CD4-positive, alpha-beta T cell (primary cell): Measurements from ENCODE around the gene PPP1R13B. TPM values are rescaled to one million over a fixed set of nuclear protein-coding genes. Genes with fewer than 3 reads are reported as not detected.

Source experiments
- ATAC-seq: fragments of 200-7000 bp; cut with Tn5 transposase; one replicate; pipeline ENCODE4 v1.10.0; 2022; ENCODE audit warnings: mild to moderate bottlenecking; ENCODE audit not compliant: poor library complexity
- CTCF ChIA-PET: fragments of 350-600 bp; sonication (Branson Sonifier 250); formaldehyde crosslinking; loops from one replicate; lab custom pipeline; 2021; ENCODE audit warnings: antibody characterized with exemption, inconsistent platforms; lab: Charles Lee
- POLR2A ChIA-PET: fragments of 350-600 bp; sonication (Branson Sonifier 250); formaldehyde crosslinking; loops from one replicate; lab custom pipeline; 2021; ENCODE audit warnings: antibody characterized with exemption, inconsistent platforms; lab: Charles Lee
- DNase-seq, 14 experiments: peaks; one replicate each; pipeline ENCODE4 v3.0.0-alpha.2; 2013 to 2020; ENCODE audit warnings: mixed read lengths in 2 of 14
- H3K27ac ChIP-seq, 2 donors: one replicate each; pipeline versions ENCODE4 v1.5.1 to v1.7.0; 2013; ENCODE audit warnings: low read length in 2 of 2, low read depth in 1 of 2, mild to moderate bottlenecking in 1 of 2
- H3K27me3 ChIP-seq, 2 experiments: 1 replicate in 1 of 2; 2 replicates in 1 of 2; pipeline versions ENCODE4 v1.6.1 to v1.7.0; 2013; ENCODE audit warnings: low read length in 2 of 2, control low read depth in 1 of 2, mild to moderate bottlenecking in 1 of 2, moderate library complexity in 1 of 2; ENCODE audit not compliant: insufficient read depth in 2 of 2, control insufficient read depth in 1 of 2
- H3K36me3 ChIP-seq: one replicate; pipeline ENCODE4 v1.6.1; 2013; ENCODE audit warnings: low read length, control low read depth; ENCODE audit not compliant: insufficient read depth
- H3K4me1 ChIP-seq: one replicate; pipeline ENCODE4 v1.6.1; 2013; ENCODE audit warnings: low read length, control low read depth; ENCODE audit not compliant: insufficient read depth
- H3K4me3 ChIP-seq: one replicate; pipeline ENCODE4 v1.5.1; 2013; ENCODE audit warnings: mild to moderate bottlenecking, low read length, moderate library complexity
- H3K9me3 ChIP-seq, 2 experiments: 1 replicate in 1 of 2; 2 replicates in 1 of 2; pipeline versions ENCODE4 v1.6.1 to v1.7.0; 2013; ENCODE audit warnings: low read length in 2 of 2, mild to moderate bottlenecking in 2 of 2, control low read depth in 1 of 2, moderate library complexity in 1 of 2; ENCODE audit not compliant: control insufficient read depth in 1 of 2, insufficient read depth in 1 of 2
- H3K27ac Mint-ChIP-seq: one replicate; pipeline ENCODE4 v1.8.0; 2020; ENCODE audit warnings: mixed read lengths
- H3K27me3 Mint-ChIP-seq: one replicate; pipeline ENCODE4 v1.8.0; 2021; ENCODE audit warnings: mixed read lengths
- H3K36me3 Mint-ChIP-seq: one replicate; pipeline ENCODE4 v1.8.0; 2021; ENCODE audit warnings: low read depth, mixed read lengths
- H3K4me1 Mint-ChIP-seq: one replicate; pipeline ENCODE4 v1.8.0; 2021; ENCODE audit warnings: low read depth, mixed read lengths
- H3K4me3 Mint-ChIP-seq: one replicate; pipeline ENCODE4 v1.8.0; 2020; ENCODE audit warnings: mild to moderate bottlenecking, mixed read lengths
- H3K9me3 Mint-ChIP-seq: one replicate; pipeline ENCODE4 v1.8.0; 2020; ENCODE audit warnings: mixed read lengths
- intact Hi-C, 2 experiments: fragments of 100-400 bp; cut with DNase I in 1 of 2; cut with micrococcal nuclease in 1 of 2; formaldehyde crosslinking; loops; one replicate each; pipeline versions ENCODE4 v1.15.1 to v1.9.0; 2023 to 2025; cut with DNase I, micrococcal nuclease
- total RNA-seq, 174 experiments: library from RNA in 2 of 174; stranded (reverse) in 2 of 174; gene quantifications; one replicate each; pipeline ENCODE4 v1.2.3 and lab custom pipeline; 2021 to 2026
- TF ChIP-seq, protein P1 (sequence below): fragments of 200-600 bp; IDR thresholded peaks from one replicate; pipeline ENCODE4 v1.8.0; 2022; ENCODE audit warnings: antibody characterized with exemption, mild to moderate bottlenecking

PPP1R13B gene
- total RNA-seq, 2 experiments from 2014 or later = 14.3 to 14.4 TPM

DNA sequence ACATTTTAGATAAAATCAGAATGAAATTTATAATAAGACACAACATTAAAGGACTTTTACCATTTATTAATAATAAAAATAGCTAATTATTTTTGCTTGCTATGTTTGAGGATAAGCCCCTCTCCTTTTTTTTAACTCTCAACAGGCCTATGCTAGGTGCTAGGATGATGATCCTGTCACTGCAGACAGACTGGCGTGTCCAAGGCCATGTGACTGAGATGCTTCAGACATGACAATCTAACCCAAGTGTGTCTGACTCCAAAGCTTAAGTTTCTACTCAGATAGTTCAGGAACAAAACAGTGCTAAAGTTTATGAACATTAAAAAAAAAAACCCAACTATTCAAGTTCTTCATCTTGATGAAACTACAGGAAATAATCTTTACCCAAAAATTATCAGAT, 29.8 kb downstream of the PPP1R13B start:
- DNase-seq (no peak), ATAC-seq (no peak)
- TF ChIP-seq, protein P1, sequence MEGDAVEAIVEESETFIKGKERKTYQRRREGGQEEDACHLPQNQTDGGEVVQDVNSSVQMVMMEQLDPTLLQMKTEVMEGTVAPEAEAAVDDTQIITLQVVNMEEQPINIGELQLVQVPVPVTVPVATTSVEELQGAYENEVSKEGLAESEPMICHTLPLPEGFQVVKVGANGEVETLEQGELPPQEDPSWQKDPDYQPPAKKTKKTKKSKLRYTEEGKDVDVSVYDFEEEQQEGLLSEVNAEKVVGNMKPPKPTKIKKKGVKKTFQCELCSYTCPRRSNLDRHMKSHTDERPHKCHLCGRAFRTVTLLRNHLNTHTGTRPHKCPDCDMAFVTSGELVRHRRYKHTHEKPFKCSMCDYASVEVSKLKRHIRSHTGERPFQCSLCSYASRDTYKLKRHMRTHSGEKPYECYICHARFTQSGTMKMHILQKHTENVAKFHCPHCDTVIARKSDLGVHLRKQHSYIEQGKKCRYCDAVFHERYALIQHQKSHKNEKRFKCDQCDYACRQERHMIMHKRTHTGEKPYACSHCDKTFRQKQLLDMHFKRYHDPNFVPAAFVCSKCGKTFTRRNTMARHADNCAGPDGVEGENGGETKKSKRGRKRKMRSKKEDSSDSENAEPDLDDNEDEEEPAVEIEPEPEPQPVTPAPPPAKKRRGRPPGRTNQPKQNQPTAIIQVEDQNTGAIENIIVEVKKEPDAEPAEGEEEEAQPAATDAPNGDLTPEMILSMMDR = no peak
- peak overlapping the region; percentile 69 for H3K27ac Mint-ChIP-seq
- Histone ChIP-seq H3K9me3 (no peaks in the 10 kb centered on the region), H3K27ac (no peak overlapping the region), H3K36me3 (no peaks in the 10 kb centered on the region), H3K4me1 (no peaks in the 10 kb centered on the region), H3K4me3 (no peak overlapping the region), H3K27me3 (no peaks in the 10 kb centered on the region)
- H3K4me1 Mint-ChIP-seq = peaks cover 50% of the 10 kb centered on the region
- intact Hi-C loops = no loop called here
- no peak overlapping the region for H3K4me3 Mint-ChIP-seq
- POLR2A ChIA-PET = interaction anchor here (1.0 to 1.3 kb wide), 2 partner anchors 9 to 11 kb away, joined by 3 to 6 read pairs; no protein-coding TSS in a partner anchor
- no peaks in the 10 kb centered on the region for H3K9me3 Mint-ChIP-seq
- no peaks in the 10 kb centered on the region for H3K27me3 Mint-ChIP-seq
- no peaks in the 10 kb centered on the region for H3K36me3 Mint-ChIP-seq
- CTCF ChIA-PET = interaction anchor here (1.4 to 2.1 kb wide), 2 partner anchors 8 to 9 kb away, joined by 4 to 11 read pairs; no protein-coding TSS in a partner anchor

DNA sequence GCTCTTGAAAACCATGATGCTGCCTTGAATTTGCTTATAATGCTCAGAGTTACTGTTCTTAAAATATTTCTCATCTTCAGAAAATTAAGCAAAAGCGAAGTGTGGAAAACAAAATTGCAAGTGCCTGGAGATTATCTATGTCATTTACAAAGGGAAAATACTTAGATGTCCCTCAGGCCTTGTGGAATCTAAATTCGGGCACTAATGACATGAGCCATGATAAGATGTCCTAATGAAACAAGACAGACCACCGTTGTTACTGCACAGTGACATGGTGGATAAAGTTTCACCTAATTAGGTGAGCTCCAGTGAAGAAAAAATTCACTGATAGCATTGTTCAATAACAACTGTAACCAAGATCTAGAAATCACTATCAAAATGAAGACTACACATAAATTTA, 30.4 kb downstream of the PPP1R13B start:
- no peaks in the 10 kb centered on the region for H3K27me3 Mint-ChIP-seq
- H3K4me3 Mint-ChIP-seq = no peak overlapping the region
- H3K9me3 Mint-ChIP-seq = no peaks in the 10 kb centered on the region
- H3K36me3 ChIP-seq = no peaks in the 10 kb centered on the region
- ChIA-PET CTCF (interaction anchor here (0.6 to 2.1 kb wide), 5 partner anchors 8 to 350 kb away, joined by 3 to 11 read pairs (median 3); no protein-coding TSS in a partner anchor), POLR2A (interaction anchor here (1.0 to 1.3 kb wide), 2 partner anchors 8 to 11 kb away, joined by 3 to 6 read pairs; no protein-coding TSS in a partner anchor)
- ATAC-seq (no peak), DNase-seq (no peak)
- intact Hi-C loops = no loop called here
- H3K4me1 ChIP-seq = no peaks in the 10 kb centered on the region
- TF ChIP-seq, protein P1 = no peak
- H3K27me3 ChIP-seq = no peaks in the 10 kb centered on the region
- peaks cover 50% of the 10 kb centered on the region for H3K4me1 Mint-ChIP-seq
- H3K4me3 ChIP-seq = no peak overlapping the region
- H3K27ac Mint-ChIP-seq = no peak overlapping the region
- no peaks in the 10 kb centered on the region for H3K9me3 ChIP-seq
- no peaks in the 10 kb centered on the region for H3K36me3 Mint-ChIP-seq
- no peak overlapping the region for H3K27ac ChIP-seq

DNA sequence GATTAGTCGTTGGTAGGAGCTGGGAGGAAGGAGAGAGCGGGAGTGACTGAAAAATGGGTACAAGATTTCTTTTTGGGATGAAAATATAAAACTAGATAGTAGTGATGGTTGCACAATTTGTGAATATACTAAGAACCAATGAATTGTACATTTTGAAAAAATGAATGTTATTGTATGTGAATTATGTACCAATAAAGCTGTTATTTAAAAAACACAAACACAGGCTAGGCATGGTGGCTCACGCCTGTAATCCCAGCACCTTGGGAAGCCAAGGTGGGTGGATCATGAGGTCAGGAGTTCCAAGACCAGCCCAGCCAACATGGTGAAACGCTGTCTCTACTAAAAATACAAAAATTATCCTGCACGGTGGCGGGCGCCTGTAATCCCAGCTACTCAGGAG, 32.1 kb downstream of the PPP1R13B start:
- Mint-ChIP-seq H3K4me1 (peaks cover 39% of the 10 kb centered on the region), H3K9me3 (no peaks in the 10 kb centered on the region), H3K4me3 (no peak overlapping the region), H3K27me3 (no peaks in the 10 kb centered on the region), H3K36me3 (no peaks in the 10 kb centered on the region), H3K27ac (no peak overlapping the region)
- ATAC-seq (no peak), DNase-seq (no peak)
- TF ChIP-seq, protein P1 = no peak
- Histone ChIP-seq H3K27me3 (no peaks in the 10 kb centered on the region), H3K27ac (no peak overlapping the region), H3K36me3 (no peaks in the 10 kb centered on the region), H3K4me1 (no peaks in the 10 kb centered on the region), H3K4me3 (no peak overlapping the region), H3K9me3 (no peaks in the 10 kb centered on the region)
- intact Hi-C loops = no loop called here
- ChIA-PET CTCF (interaction anchor here (1.2 kb wide), 1 partner anchor 32 kb away, joined by 3 read pairs; no protein-coding TSS in a partner anchor), POLR2A (no interaction called here)
